Esophagus squamous epithelium (tissue), 5 donors: Measurements from ENCODE around the gene ARID5B. TPM values are rescaled to one million over a fixed set of nuclear protein-coding genes. Genes with fewer than 3 reads are reported as not detected.
A peak's percentile ranks its signal among the peaks of the same experiment; 100 is the strongest.

Experiments used
- DNase-seq: peaks from one replicate; lab custom pipeline; 2025; lab: John Stamatoyannopoulos, UW
- H3K27ac ChIP-seq, 4 donors: fragments of 200-600 bp; sonication (generic); one replicate each; pipeline ENCODE4 v1.5.1; 2016 to 2019; ENCODE audit warnings: mild to moderate bottlenecking in 1 of 4
- H3K27me3 ChIP-seq, 4 donors: fragments of 200-600 bp; sonication (generic); 1 replicate in 3 of 4; 2 replicates in 1 of 4; pipeline versions ENCODE4 v1.5.1 to v1.6.0; 2017 to 2021; ENCODE audit warnings: antibody characterized with exemption in 1 of 4
- H3K36me3 ChIP-seq, 3 donors: fragments of 200-600 bp; sonication (generic); one replicate each; pipeline ENCODE4 v1.5.1; 2016 to 2019
- H3K4me1 ChIP-seq, 3 donors: fragments of 200-600 bp; sonication (generic); one replicate each; pipeline ENCODE4 v1.5.1; 2017 to 2019
- H3K4me3 ChIP-seq, 4 donors: fragments of 200-600 bp; sonication (generic); 1 replicate in 3 of 4; 2 replicates in 1 of 4; pipeline ENCODE4 v1.5.1; 2016 to 2019; ENCODE audit warnings: mild to moderate bottlenecking in 2 of 4, moderate library complexity in 1 of 4
- H3K9me3 ChIP-seq, 3 donors: fragments of 200-600 bp; sonication (generic); one replicate each; pipeline ENCODE4 v1.5.1; 2016 to 2019
- CTCF ChIP-seq, 6 experiments: fragments of 450-650 bp in 4 of 6; fragments of 200-600 bp in 2 of 6; sonication (generic) in 2 of 6; IDR thresholded peaks; one replicate each; pipeline ENCODE4 v1.5.1; 2016 to 2019; ENCODE audit warnings: antibody characterized with exemption in 6 of 6, mild to moderate bottlenecking in 4 of 6, moderate library complexity in 4 of 6
- POLR2A ChIP-seq, 4 donors: fragments of 450-650 bp; IDR thresholded peaks; one replicate each; pipeline ENCODE4 v1.6.1; 2017; ENCODE audit warnings: antibody characterized with exemption in 4 of 4, mild to moderate bottlenecking in 4 of 4, moderate library complexity in 3 of 4
- WGBS, 2 donors: methylation state at CpG; one replicate each; pipeline ENCODE4 v1.1.5; 2018; 5-methylcytosine and 5-hydroxymethylcytosine counted together
- intact Hi-C: fragments of 100-400 bp; cut with DNase I; formaldehyde crosslinking; loops from one replicate; pipeline ENCODE4 v1.15.0; 2022
- total RNA-seq, 4 donors: library from RNA; depleted of rRNA; stranded (reverse); fragments of >200 nt; gene quantifications; one replicate each; pipeline ENCODE4 v1.1.0, GENCODE V29; 2016
- donor health status: DM: yes; HTN: yes; CAD: no.

The ARID5B gene
- total RNA-seq, 4 donors from 2014 or later = 18.0 to 38.1 (median 30.2) TPM

- Histone ChIP-seq H3K36me3 (no peaks in the 10 kb centered on the region), H3K27me3 (no peaks in the 10 kb centered on the region), H3K27ac (peak overlapping the region; percentile 99 to 100 (median 100)), H3K4me3 (peak overlapping the region; percentile 82 to 92 (median 85)), H3K4me1 (peaks cover 10 to 71% (median 29%) of the 10 kb centered on the region in 3 donors), H3K9me3 (no peaks in the 10 kb centered on the region)
- DNase-seq = no peak
- intact Hi-C loops = no loop called here
- 0 to 1% methylated on average over 14 of the region's 14 CpGs for WGBS, 2 donors
- TF ChIP-seq POLR2A (IDR thresholded peaks at IDR 0.05) = no peak
- TF ChIP-seq CTCF (IDR thresholded peaks at IDR 0.05) = no peak
Measured at GRCh38 chr10:61901829-61902444, 438 bp downstream of the ARID5B start.

DNA sequence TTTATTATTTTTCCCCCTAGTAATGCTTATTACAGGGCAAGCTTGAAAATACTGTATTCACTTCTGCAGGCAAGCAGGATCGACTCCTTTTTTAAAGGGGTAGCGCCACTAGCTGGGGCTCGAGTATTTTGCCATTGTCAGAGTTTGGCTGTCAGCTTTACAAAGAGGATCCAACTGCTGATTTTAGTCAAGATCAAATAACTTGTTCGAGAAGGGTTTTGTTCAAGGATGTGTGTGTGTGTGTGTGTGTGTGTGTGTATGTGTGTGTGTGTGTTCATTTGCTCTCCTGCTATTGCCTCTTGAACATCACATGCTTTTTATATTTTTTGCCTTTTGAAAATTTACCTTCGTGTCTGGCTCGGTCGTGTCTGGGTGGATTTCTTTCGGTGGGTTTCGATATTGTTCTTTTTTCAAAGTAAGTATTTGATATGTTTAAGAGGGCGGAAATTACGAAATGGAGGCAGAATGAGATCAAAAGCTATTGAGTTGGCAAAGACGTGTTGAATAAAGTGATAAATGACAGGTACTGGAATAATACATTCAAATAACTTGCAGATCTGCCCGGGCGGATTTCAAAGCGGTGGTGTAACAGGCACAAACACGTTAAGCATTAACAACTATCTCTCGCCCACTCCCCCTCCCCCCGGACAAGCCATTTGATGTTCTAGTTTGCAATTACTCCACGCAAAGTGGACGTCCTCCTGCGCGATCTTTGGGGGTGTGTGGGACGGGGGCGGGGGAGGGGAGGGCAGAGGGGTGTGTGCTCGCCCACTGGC is 1.1 kb downstream of the ARID5B start:
- no peaks in the 10 kb centered on the region for H3K9me3 ChIP-seq
- peaks cover 10 to 70% (median 25%) of the 10 kb centered on the region in 3 donors for H3K4me1 ChIP-seq
- TF ChIP-seq POLR2A (IDR thresholded peaks at IDR 0.05) (peak in 1 of 4 donors; percentile 61), CTCF (IDR thresholded peaks at IDR 0.05) (no peak)
- intact Hi-C loops = no loop called here
- peak overlapping the region; percentile 82 to 92 (median 85) for H3K4me3 ChIP-seq
- no peaks in the 10 kb centered on the region for H3K36me3 ChIP-seq
- WGBS, 2 donors = 0 to 1% methylated on average over 18 to 20 of the region's 25 CpGs
- H3K27me3 ChIP-seq = no peaks in the 10 kb centered on the region
- no peak for DNase-seq
- peak overlapping the region; percentile 99 to 100 (median 100) for H3K27ac ChIP-seq

- DNase-seq = no peak
Measured at GRCh38 chr10:61903221-61903927, 1.9 kb downstream of the ARID5B start.

GRCh38 chr10:61903928-61904344 is 2.4 kb downstream of the ARID5B start:
- intact Hi-C loops = no loop called here
- TF ChIP-seq POLR2A (IDR thresholded peaks at IDR 0.05) (no peak), CTCF (IDR thresholded peaks at IDR 0.05) (no peak)
- WGBS, 2 donors = 3 to 4% methylated on average over 7 of the region's 7 CpGs
- Histone ChIP-seq H3K4me3 (peak overlapping the region; percentile 82 to 92 (median 85)), H3K4me1 (peaks cover 10 to 57% (median 14%) of the 10 kb centered on the region in 3 donors), H3K27me3 (no peaks in the 10 kb centered on the region), H3K27ac (peak overlapping the region; percentile 99 to 100 (median 100)), H3K36me3 (no peaks in the 10 kb centered on the region), H3K9me3 (no peaks in the 10 kb centered on the region)
- no peak for DNase-seq

More at GRCh38 chr10:61903221-61903927, 1.9 kb downstream of the ARID5B start:
- 0% methylated on average over 18 of the region's 56 CpGs for WGBS, 2 donors
- Histone ChIP-seq H3K36me3 (no peaks in the 10 kb centered on the region), H3K27me3 (no peaks in the 10 kb centered on the region), H3K4me3 (peak overlapping the region; percentile 82 to 92 (median 85)), H3K4me1 (peaks cover 10 to 63% (median 18%) of the 10 kb centered on the region in 3 donors), H3K9me3 (no peaks in the 10 kb centered on the region), H3K27ac (peak overlapping the region; percentile 99 to 100 (median 100))
- intact Hi-C loops = no loop called here
- peak in 2 of 4 donors; percentile 54 to 77 for TF ChIP-seq POLR2A (IDR thresholded peaks at IDR 0.05)
- TF ChIP-seq CTCF (IDR thresholded peaks at IDR 0.05) = peak in 5 of 6 experiments; percentile 12 to 30 (median 25)
